ENCODE data around the gene ZNRF3. TPM values are rescaled to one million over a fixed set of nuclear protein-coding genes. Genes with fewer than 3 reads are reported as not detected.

ZNRF3 gene
- total RNA-seq, 1 donor from 2014 or later, result 10.5 TPM

- H3K27me3 ChIP-seq (ENCODE audit: control insufficient read depth, insufficient read depth, low read length), result no peaks in the 10 kb centered on the region
- H3K4me3 ChIP-seq (ENCODE audit: low read depth, low read length), result no peak overlapping the region
- no peak for DNase-seq (ENCODE audit: low read depth)
- no peak for TF ChIP-seq CTCF (IDR thresholded peaks at IDR 0.05; ENCODE audit: insufficient read depth, low read length, poor library complexity, severe bottlenecking)
- H3K36me3 ChIP-seq (ENCODE audit: control insufficient read depth, insufficient read depth, low read length), result no peaks in the 10 kb centered on the region
Observed at GRCh38 chr22:29089507-29089906, 206.1 kb downstream of the ZNRF3 start.

- no peak for DNase-seq (ENCODE audit: low read depth)
- no peak overlapping the region for H3K4me3 ChIP-seq (ENCODE audit: low read depth, low read length)
- TF ChIP-seq CTCF (IDR thresholded peaks at IDR 0.05; ENCODE audit: insufficient read depth, low read length, poor library complexity, severe bottlenecking), result no peak
Observed at GRCh38 chr22:29090039-29090438, 206.7 kb downstream of the ZNRF3 start.

GRCh38 chr22:29092243-29092642, 208.9 kb downstream of the ZNRF3 start:
- Histone ChIP-seq H3K27me3 (ENCODE audit: control insufficient read depth, insufficient read depth, low read length) (no peaks in the 10 kb centered on the region), H3K36me3 (ENCODE audit: control insufficient read depth, insufficient read depth, low read length) (no peaks in the 10 kb centered on the region), H3K4me3 (ENCODE audit: low read depth, low read length) (no peak overlapping the region)
- TF ChIP-seq CTCF (IDR thresholded peaks at IDR 0.05; ENCODE audit: insufficient read depth, low read length, poor library complexity, severe bottlenecking), result no peak
- DNase-seq (ENCODE audit: low read depth), result no peak

More at GRCh38 chr22:29090039-29090438, 206.7 kb downstream of the ZNRF3 start:
- Histone ChIP-seq H3K36me3 (ENCODE audit: control insufficient read depth, insufficient read depth, low read length) (no peaks in the 10 kb centered on the region), H3K27me3 (ENCODE audit: control insufficient read depth, insufficient read depth, low read length) (no peaks in the 10 kb centered on the region)

- no peaks in the 10 kb centered on the region for H3K36me3 ChIP-seq (ENCODE audit: control insufficient read depth, insufficient read depth, low read length)
- H3K27me3 ChIP-seq (ENCODE audit: control insufficient read depth, insufficient read depth, low read length), result no peaks in the 10 kb centered on the region
- no peak for DNase-seq (ENCODE audit: low read depth)
- H3K4me3 ChIP-seq (ENCODE audit: low read depth, low read length), result no peak overlapping the region
- no peak for TF ChIP-seq CTCF (IDR thresholded peaks at IDR 0.05; ENCODE audit: insufficient read depth, low read length, poor library complexity, severe bottlenecking)
Observed at GRCh38 chr22:29093030-29093429, 209.7 kb downstream of the ZNRF3 start.

- Histone ChIP-seq H3K27me3 (ENCODE audit: control insufficient read depth, insufficient read depth, low read length) (no peaks in the 10 kb centered on the region), H3K4me3 (ENCODE audit: low read depth, low read length) (no peak overlapping the region), H3K36me3 (ENCODE audit: control insufficient read depth, insufficient read depth, low read length) (no peaks in the 10 kb centered on the region)
- DNase-seq (ENCODE audit: low read depth), result no peak
- no peak for TF ChIP-seq CTCF (IDR thresholded peaks at IDR 0.05; ENCODE audit: insufficient read depth, low read length, poor library complexity, severe bottlenecking)
Observed at GRCh38 chr22:29093501-29094300, 210.3 kb downstream of the ZNRF3 start.

GRCh38 chr22:29095459-29095858, 212.1 kb downstream of the ZNRF3 start:
- no peak for DNase-seq (ENCODE audit: low read depth)
- no peak overlapping the region for H3K4me3 ChIP-seq (ENCODE audit: low read depth, low read length)
- no peaks in the 10 kb centered on the region for H3K36me3 ChIP-seq (ENCODE audit: control insufficient read depth, insufficient read depth, low read length)
- H3K27me3 ChIP-seq (ENCODE audit: control insufficient read depth, insufficient read depth, low read length), result no peaks in the 10 kb centered on the region
- no peak for TF ChIP-seq CTCF (IDR thresholded peaks at IDR 0.05; ENCODE audit: insufficient read depth, low read length, poor library complexity, severe bottlenecking)

Measured in kidney epithelial cell (primary cell).